Bronchial epithelial cell (primary cell): Measurements from ENCODE around the gene HSD17B12. TPM values are rescaled to one million over a fixed set of nuclear protein-coding genes. Genes with fewer than 3 reads are reported as not detected.

ENCODE experiments used
- DNase-seq: peaks from one replicate; pipeline ENCODE4 v3.0.0-alpha.2; 2010; ENCODE audit warnings: low read depth
- FAIRE-seq: peaks from 2 replicates; lab custom pipeline; 2011; peaks lifted over from hg19 to GRCh38; lab: Jason Lieb, UNC
- H3K27me3 ChIP-seq: 2 replicates; pipeline ENCODE4 v1.5.1; 2011; ENCODE audit warnings: low read length; ENCODE audit not compliant: control insufficient read depth, insufficient read depth
- H3K36me3 ChIP-seq: 2 replicates; pipeline ENCODE4 v1.5.1; 2011; ENCODE audit warnings: low read length; ENCODE audit not compliant: control insufficient read depth, insufficient read depth
- H3K4me3 ChIP-seq: 2 replicates; pipeline ENCODE4 v1.5.1; 2011; ENCODE audit warnings: mild to moderate bottlenecking, low read depth, low read length, control low read depth
- total RNA-seq: library from RNA; depleted of rRNA; stranded (reverse); fragments of >200 nt; gene quantifications from 2 replicates; pipeline ENCODE4 v1.2.1, GENCODE V29; 2014
- TF ChIP-seq, protein P1 (sequence below): IDR thresholded peaks from 2 replicates; pipeline ENCODE4 v1.5.1; 2011; ENCODE audit warnings: mild to moderate bottlenecking, moderate library complexity, low read length, control low read depth, inconsistent platforms; ENCODE audit not compliant: insufficient read depth, severe bottlenecking

Gene HSD17B12
- total RNA-seq, 1 donor from 2014 or later, result 103 TPM

DNA sequence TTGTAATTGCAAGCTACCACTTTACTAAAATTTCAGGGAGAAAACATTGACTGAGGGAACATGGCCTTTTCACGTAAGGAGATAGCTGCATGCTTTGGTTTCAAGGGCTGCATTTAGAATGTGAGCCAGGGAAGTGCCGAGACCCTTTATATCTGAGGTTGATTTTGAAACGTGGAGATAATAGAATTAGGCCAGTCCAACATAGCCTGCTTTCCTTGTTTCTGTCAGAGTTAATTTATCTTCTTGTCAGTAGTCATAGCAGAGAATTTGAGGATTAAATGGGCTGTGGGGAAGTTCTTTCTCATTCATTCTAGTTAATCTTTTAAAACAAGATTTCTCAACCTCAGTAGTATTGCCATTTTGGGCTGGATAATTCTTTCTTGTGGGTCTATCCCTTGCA lies 212.3 kb downstream of the HSD17B12 start:
- FAIRE-seq (no peak), DNase-seq (no peak)
- TF ChIP-seq, protein P1, sequence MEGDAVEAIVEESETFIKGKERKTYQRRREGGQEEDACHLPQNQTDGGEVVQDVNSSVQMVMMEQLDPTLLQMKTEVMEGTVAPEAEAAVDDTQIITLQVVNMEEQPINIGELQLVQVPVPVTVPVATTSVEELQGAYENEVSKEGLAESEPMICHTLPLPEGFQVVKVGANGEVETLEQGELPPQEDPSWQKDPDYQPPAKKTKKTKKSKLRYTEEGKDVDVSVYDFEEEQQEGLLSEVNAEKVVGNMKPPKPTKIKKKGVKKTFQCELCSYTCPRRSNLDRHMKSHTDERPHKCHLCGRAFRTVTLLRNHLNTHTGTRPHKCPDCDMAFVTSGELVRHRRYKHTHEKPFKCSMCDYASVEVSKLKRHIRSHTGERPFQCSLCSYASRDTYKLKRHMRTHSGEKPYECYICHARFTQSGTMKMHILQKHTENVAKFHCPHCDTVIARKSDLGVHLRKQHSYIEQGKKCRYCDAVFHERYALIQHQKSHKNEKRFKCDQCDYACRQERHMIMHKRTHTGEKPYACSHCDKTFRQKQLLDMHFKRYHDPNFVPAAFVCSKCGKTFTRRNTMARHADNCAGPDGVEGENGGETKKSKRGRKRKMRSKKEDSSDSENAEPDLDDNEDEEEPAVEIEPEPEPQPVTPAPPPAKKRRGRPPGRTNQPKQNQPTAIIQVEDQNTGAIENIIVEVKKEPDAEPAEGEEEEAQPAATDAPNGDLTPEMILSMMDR, result no peak
- H3K4me3 ChIP-seq, result no peak overlapping the region
- no peaks in the 10 kb centered on the region for H3K27me3 ChIP-seq
- H3K36me3 ChIP-seq, result peaks cover 10% of the 10 kb centered on the region

DNA sequence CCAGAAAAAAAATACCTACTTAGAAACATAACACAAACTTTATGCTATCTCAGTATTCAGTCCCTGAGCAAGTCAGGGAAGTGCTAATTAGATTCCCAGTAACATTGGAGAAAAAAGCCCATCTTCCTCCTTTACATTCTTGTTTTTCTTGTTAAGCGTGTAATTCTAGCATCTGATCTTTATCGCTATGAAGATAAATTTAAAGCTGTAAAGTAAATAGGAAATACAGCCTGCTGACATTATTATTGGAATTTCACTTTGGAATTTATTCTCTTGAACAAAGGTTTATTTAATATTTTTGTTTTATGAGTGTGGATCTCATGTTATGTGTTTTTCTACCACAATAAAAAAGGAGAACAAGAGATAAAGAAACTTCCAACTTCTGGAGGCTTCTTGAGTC lies 214.0 kb downstream of the HSD17B12 start:
- FAIRE-seq (no peak), DNase-seq (no peak)
- H3K4me3 ChIP-seq, result no peak overlapping the region
- H3K27me3 ChIP-seq, result no peaks in the 10 kb centered on the region
- TF ChIP-seq, protein P1, result no peak
- peaks cover 18% of the 10 kb centered on the region for H3K36me3 ChIP-seq

DNA sequence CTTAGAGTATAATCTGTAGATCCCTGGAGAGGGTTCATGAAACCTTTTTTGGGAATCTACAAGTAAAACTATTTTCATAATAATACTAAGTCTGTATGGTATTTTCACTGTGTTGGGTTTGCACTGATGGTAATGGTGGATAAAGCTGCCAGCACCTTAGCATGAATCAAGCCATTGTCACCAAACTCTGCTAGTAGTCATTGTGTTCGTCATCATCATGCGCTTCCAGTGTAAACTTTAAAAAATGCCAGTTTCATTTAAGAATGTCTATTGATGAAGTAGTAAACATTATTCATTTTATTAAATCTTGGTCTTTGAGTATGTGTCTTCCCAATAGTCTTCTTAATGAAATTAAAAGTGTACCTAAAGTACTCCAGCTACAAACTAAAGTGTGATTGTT lies 215.1 kb downstream of the HSD17B12 start:
- TF ChIP-seq, protein P1, result no peak
- DNase-seq (no peak), FAIRE-seq (no peak)
- peaks cover 18% of the 10 kb centered on the region for H3K36me3 ChIP-seq
- no peak overlapping the region for H3K4me3 ChIP-seq
- no peaks in the 10 kb centered on the region for H3K27me3 ChIP-seq

DNA sequence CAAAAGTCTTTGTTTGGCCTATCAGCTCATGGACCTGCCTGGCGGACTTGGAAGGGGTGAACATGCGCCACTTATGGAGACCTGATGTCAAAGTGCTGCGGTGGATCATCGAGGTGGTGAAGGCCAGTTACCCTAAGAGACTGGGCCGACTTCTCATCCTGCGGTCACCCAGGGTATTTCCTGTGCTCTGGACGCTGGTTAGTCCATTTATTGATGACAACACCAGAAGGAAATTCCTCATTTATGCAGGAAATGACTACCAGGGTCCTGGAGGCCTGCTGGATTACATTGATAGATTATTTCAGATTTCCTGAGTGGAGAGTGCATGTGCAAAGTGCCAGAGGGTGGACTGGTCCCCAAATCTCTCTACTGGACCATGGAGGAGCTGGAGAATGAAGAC lies 218.0 kb downstream of the HSD17B12 start:
- H3K27me3 ChIP-seq, result no peaks in the 10 kb centered on the region
- H3K36me3 ChIP-seq, result peaks cover 17% of the 10 kb centered on the region
- no peak overlapping the region for H3K4me3 ChIP-seq
- DNase-seq (no peak), FAIRE-seq (no peak)
- TF ChIP-seq, protein P1, result no peak

DNA sequence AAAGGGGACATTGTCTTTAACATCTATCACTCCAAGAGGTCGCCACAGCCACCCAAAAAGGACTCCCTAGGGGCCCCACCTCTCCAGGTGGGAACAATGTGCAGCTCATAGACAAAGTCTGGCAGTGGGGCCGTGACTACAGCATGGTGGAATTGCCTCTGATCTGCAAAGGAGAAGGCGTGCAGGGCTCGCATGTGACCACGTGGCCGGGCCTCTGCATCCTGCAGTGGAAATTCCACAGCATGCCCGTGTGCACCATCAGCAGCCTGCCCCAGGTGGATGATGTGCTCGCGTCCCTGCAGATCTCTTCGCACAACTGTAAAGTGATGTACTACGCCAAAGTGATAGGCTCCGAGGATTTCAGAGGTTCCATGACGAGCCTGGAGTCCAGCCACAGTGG lies 218.6 kb downstream of the HSD17B12 start:
- Histone ChIP-seq H3K27me3 (no peaks in the 10 kb centered on the region), H3K4me3 (no peak overlapping the region), H3K36me3 (peaks cover 17% of the 10 kb centered on the region)
- DNase-seq (no peak), FAIRE-seq (no peak)
- TF ChIP-seq, protein P1, result no peak

DNA sequence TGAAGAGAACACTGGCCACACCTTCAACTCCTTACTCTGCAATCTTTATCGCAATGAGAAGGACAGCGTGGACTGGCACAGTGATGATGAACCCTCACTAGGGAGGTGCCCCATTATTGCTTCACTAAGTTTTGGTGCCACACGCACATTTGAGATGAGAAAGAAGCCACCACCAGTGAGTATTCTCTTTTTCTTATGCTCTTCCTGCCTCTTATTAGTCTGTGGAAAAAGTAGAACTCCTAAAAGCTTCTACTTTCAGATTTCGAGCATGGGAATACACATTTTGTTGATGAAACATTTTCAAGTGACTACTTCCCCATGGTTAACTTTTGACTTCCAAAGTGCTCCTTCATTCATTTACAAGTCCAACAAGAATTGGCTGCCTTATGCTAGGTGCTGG lies 221.0 kb downstream of the HSD17B12 start:
- no peak overlapping the region for H3K4me3 ChIP-seq
- DNase-seq (no peak), FAIRE-seq (peak; percentile 40)
- TF ChIP-seq, protein P1, result no peak
- no peaks in the 10 kb centered on the region for H3K27me3 ChIP-seq
- peaks cover 17% of the 10 kb centered on the region for H3K36me3 ChIP-seq
